Measurements from ENCODE around the gene TTC28. TPM values are rescaled to one million over a fixed set of nuclear protein-coding genes. Genes with fewer than 3 reads are reported as not detected.

TTC28 gene
- polyA plus RNA-seq, 3 donors: 22.1 to 29.8 (median 26.0) TPM

GRCh38 chr22:28000361-28000760 is 679.3 kb downstream of the TTC28 start:
- no peak for DNase-seq (ENCODE audit: low read depth in 3 of 3, low spot score in 2 of 3)

DNA sequence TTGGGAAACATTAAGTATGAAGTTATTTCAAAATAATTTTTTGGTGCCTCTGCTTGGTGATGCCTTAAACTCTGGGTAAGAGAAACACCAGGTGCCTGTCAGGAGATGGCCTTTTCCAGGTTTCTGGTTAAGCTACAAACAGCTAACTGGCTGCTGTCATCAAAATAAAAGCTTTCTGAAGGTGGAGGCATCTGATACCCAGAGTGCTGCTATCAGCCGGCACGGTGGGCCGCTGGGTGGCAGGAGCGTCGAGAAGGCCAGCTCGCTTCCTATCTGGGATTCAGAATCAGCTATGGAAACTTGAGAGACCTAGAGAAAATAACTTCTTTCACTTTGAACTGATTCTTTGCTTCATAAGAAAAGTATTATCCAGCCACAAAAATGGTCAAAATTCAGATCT is 679.8 kb downstream of the TTC28 start:
- no peak for DNase-seq (ENCODE audit: low read depth in 3 of 3, low spot score in 2 of 3)

GRCh38 chr22:27998511-27999410 is 680.9 kb downstream of the TTC28 start:
- no peak for DNase-seq (ENCODE audit: low read depth in 3 of 3, low spot score in 2 of 3)

DNA sequence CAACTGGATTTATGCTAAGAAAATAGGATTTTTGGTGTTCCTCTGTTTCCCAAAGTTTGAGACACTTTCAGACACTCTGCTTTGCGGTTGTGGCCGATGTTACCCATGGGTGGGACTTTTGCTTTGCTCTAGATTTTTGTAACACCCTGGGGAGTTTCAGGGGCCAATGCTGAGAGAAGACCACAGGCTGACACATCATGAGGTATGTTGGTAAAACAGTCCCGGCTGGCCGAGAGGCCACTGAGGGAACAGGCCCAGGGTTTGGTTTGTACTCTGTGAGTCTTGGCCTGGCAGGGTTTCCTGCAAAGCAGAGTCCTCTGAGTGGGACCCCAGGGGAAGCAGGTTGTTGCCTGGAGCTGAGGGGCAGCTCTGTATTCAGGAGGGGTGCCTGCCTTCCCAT is 682.1 kb downstream of the TTC28 start:
- no peak for DNase-seq (ENCODE audit: low read depth in 3 of 3, low spot score in 2 of 3)

DNA sequence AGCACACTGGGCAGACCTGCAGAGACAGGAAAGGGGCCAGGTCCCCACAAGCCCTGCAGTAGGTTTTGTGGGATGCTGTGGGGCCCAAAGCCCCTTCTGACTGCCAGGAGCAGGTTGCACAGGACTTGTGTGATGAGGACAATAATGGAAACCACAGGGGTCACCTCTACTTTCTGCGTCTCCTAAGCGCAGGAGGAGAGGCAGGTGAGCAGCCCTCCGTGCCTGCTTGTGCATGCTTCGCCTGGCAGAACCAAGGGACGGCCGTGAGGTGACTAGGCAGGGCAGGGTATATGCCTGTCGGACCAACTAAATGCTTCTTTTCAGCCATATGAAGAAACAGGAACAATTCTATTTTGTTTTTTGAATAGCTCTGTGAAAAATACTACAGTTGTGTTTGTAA is 682.7 kb downstream of the TTC28 start:
- no peak for DNase-seq (ENCODE audit: low read depth in 3 of 3, low spot score in 2 of 3)

GRCh38 chr22:27996529-27996925 is 683.1 kb downstream of the TTC28 start:
- no peak for DNase-seq (ENCODE audit: low read depth in 3 of 3, low spot score in 2 of 3)

- DNase-seq (ENCODE audit: low read depth in 3 of 3, low spot score in 2 of 3): no peak
Measured at GRCh38 chr22:27995801-27996528, 683.7 kb downstream of the TTC28 start.

- no peak for DNase-seq (ENCODE audit: low read depth in 3 of 3, low spot score in 2 of 3)
Measured at GRCh38 chr22:27994481-27995331, 684.9 kb downstream of the TTC28 start.

GRCh38 chr22:27993774-27994350 is 685.8 kb downstream of the TTC28 start:
- no peak for DNase-seq (ENCODE audit: low read depth in 3 of 3, low spot score in 2 of 3)

GRCh38 chr22:27993201-27993635 is 686.4 kb downstream of the TTC28 start:
- no peak for DNase-seq (ENCODE audit: low read depth in 3 of 3, low spot score in 2 of 3)

GRCh38 chr22:27992294-27993165 is 687.1 kb downstream of the TTC28 start:
- no peak for DNase-seq (ENCODE audit: low read depth in 3 of 3, low spot score in 2 of 3)

- DNase-seq (ENCODE audit: low read depth in 3 of 3, low spot score in 2 of 3): no peak
Measured at GRCh38 chr22:27991586-27992293, 687.9 kb downstream of the TTC28 start.

DNA sequence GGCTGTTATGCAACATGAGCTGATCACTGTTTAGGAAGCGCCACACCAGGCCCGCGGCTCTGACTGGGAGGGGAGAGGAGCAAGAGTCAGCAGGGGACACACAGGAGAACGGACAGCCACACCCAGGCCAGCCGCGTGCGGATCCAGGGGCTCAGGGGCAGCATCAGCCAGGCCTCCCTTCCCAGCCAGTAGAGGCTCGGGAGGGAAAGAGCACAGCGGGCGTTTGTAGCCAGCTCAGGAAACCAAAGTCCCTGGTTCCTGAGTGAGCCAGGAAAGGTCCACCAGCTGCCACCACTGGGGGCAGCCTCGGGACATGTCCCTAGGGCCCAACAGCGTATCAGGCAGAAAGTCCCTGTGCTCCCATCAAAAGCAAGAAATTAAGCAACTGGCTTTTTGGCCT is 688.8 kb downstream of the TTC28 start:
- no peak for DNase-seq (ENCODE audit: low read depth in 3 of 3, low spot score in 2 of 3)

GRCh38 chr22:27990451-27990840 is 689.2 kb downstream of the TTC28 start:
- no peak for DNase-seq (ENCODE audit: low read depth in 3 of 3, low spot score in 2 of 3)

GRCh38 chr22:27989758-27990450 is 689.7 kb downstream of the TTC28 start:
- DNase-seq (ENCODE audit: low read depth in 3 of 3, low spot score in 2 of 3): no peak

DNA sequence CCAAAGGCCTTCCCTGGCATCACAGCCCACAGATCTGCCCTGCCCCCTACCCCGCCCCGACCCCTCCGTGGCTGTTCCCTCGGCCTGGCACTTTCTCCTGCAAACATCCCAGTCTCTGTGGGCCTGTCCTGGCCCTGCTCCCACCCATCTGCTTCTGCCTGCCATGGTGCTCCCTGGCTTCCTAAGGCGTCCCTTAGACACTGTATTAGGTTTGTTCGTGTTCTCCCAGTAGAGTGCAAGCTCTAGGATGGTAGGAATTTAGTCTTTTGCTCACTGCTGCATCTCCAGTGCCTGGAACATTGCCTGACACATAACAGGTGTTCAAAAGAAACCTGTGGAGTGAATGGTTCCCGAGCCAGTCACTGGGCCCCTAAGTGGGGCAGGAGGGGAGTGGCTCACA is 690.9 kb downstream of the TTC28 start:
- no peak for DNase-seq (ENCODE audit: low read depth in 3 of 3, low spot score in 2 of 3)

DNA sequence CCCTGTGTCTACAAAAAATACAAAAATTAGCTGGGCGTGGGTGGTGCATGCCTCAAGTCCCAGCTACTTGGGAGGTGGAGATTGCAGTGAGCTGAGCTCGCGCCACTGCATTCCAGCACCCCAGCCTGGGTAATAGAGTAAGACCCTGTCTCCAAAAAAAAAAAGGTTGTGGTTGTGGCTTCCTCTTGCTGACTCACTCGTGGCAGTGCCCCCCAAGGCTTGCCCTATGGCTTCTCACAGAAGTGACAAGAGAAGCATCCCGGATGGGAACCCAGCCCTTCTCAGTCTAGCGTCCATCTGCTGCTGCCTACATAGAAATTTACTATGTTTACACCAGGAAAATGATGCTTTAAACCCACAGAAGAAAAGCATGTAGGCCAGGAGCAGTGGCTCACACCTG is 692.1 kb downstream of the TTC28 start:
- no peak for DNase-seq (ENCODE audit: low read depth in 3 of 3, low spot score in 2 of 3)

DNA sequence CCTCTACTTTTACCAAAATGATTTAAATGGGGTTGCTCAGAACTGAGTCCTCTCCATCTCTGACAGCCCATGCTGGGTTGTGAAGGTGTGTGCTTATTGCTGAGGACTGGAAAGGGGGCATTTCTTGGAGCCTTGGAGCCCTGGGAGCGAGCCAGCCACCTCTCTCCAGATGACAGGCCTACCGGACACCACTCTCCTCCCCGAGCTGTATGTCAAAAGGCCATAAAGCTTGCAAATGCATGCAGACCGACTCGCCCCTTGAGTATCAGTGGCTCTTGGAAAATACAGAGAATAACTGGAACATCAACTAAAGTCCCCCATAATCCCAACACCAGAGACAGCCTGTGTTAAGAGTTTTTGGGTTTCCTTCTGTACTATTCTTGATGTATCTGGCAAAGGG is 692.7 kb downstream of the TTC28 start:
- no peak for DNase-seq (ENCODE audit: low read depth in 3 of 3, low spot score in 2 of 3)

All from right renal cortex interstitium (tissue), 3 donors.